Activated naive CD8-positive, alpha-beta T cell treated with anti-CD3 and anti-CD28 coated beads, Interleukin-2, amount 50 U/mL, for 16 hours (primary cell): Measurements from ENCODE around the gene APRT.

Experiments
- DNase-seq: peaks from one replicate; pipeline ENCODE4 v3.0.0-alpha.2; 2020; ENCODE audit warnings: low read depth, low spot score

The APRT gene

GRCh38 chr16:88811769-88812512, at the start of gene APRT:
Gene APRT, minus strand, starts transcription at chr16:88811928. Its CDS starts 29 bp downstream, at chr16:88811899.
- peak; percentile 94 for DNase-seq

- no peak for DNase-seq
Measured at GRCh38 chr16:88861359-88861758, 49.6 kb upstream of the APRT start.

- no peak for DNase-seq
Measured at GRCh38 chr16:88859381-88860091, 47.8 kb upstream of the APRT start.

- DNase-seq, result peak; percentile 39
Measured at GRCh38 chr16:88857728-88858339, 46.1 kb upstream of the APRT start.

- DNase-seq, result peak; percentile 99
Measured at GRCh38 chr16:88856828-88857727, 45.4 kb upstream of the APRT start, which contains the start of the genes GALNS and TRAPPC2L. Gene GALNS, minus strand, starts transcription at chr16:88856947. Its CDS starts 70 bp downstream, at chr16:88856877. Gene TRAPPC2L, plus strand, starts transcription at chr16:88857127. Its CDS starts 24 bp downstream, at chr16:88857151.

DNA sequence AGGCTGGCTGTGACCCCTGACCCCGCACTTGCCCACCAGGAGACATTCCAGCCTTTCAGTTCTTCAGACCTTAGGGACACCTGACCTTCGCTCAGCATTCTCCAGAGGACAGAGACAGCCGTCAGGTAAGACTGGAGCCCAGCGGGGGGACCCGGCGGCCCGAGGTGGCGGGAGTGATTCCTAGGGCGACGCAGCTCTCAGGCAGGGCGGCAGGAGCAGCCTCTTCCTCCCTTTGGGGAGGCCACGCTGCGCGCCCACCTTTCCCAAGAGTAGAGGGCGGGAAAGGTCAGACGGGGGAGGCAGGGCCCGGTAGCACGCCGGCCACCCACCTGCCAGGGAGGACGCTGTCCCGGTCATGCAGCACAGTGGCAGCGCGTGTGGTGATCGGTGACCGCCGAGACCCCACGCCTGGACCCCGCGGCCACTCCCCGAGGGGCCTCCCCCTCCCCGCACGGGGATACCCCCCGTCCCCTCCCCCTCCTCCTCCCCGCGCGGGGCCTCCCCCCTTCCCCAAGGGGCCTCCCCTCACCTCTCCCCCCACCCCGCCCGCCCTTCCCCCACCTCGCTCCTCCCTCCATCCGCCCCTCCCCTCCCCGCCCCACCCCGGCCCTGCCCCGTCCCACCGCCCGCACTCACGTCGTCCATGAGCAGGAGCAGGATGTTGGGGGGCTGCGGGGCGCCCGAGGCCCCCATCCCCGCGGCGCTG, 44.5 kb upstream of the APRT start:
- no peak for DNase-seq

DNA sequence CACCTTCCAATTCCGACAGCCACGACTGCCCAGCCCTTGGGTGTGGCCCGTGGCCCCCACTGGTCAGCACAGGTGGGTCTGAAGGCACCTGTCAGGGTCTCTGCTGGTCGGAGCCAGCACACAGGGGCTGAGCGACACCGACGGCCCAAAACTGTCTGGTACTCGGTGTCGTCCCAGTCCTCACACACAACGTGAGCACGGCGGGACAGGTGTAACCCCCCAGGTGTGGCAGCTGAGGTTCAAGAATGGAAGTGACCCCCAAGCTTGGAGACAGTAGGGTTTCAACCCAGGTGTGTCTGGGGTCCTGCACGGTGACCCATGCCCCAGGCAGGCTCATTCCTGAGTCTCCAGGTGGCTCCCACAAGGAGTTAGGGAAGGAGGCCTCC, 44.0 kb upstream of the APRT start:
- DNase-seq, result no peak

- DNase-seq, result no peak
Measured at GRCh38 chr16:88855176-88855575, 43.4 kb upstream of the APRT start.

- DNase-seq, result no peak
Measured at GRCh38 chr16:88854306-88855111, 42.8 kb upstream of the APRT start.

DNA sequence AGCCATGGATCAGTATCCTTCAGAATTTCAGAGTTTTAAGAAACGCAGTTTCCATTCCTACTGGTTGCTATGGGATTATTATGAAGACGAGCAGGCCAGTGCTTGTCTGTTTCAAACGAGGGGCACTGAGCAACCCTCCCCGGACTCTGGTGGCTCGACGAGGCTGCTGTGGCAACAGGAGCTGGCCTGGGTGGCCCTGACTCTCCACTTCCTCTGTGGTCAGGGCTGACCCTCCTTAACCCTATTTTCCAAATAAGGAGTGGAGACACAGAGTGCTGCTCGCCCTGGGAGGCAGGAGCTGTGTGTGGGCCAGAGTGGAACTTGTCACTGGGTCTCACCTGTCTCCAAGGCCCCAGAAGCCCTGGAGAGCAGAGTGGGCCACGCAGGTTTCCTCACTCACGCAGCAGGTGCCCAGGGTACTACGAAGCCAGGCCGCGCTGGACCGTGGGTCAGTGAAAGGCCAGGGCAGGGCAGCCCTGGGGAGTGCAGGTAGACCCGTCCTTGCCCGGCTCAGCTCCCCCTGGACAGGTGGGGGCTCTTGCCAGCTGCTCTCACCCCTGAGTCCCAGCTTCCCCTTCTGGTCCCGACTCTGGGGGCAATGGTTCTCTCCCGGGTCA, 41.7 kb upstream of the APRT start:
- DNase-seq, result no peak

GRCh38 chr16:88851616-88852015, 39.9 kb upstream of the APRT start:
- no peak for DNase-seq

DNA sequence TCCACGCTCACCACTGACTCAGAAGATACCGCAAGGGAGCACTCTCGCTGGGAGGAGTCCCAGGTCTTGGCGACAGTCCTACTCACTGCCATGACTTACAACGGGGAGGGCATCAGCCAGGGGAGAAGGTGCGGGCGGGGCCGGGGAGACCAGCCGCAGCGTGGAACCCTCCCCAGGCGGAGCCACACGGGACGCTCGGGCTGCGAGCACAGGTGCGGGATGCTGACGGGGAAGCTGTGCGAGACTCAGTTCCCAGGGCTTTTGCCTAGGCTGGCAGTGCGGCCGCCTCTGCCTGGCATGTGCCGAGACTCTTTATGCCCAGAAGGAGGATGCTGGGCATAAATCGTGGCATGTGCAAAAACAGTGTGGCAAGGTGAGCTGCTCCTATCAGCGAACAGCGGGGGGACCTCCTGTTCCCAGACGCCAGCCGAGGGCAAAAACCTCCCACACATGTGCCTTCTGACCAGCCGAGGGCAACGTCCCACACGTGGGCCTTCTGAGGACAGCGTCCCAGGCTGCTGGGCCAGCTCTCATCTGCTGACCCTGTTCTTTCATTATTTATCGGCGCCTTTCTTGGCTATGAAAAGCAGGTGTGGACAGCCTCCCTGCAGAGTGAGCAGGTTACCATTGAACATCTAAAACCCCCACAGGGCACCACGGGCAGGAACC, 38.9 kb upstream of the APRT start:
- DNase-seq, result no peak

GRCh38 chr16:88848557-88848956, 36.8 kb upstream of the APRT start:
- no peak for DNase-seq

DNA sequence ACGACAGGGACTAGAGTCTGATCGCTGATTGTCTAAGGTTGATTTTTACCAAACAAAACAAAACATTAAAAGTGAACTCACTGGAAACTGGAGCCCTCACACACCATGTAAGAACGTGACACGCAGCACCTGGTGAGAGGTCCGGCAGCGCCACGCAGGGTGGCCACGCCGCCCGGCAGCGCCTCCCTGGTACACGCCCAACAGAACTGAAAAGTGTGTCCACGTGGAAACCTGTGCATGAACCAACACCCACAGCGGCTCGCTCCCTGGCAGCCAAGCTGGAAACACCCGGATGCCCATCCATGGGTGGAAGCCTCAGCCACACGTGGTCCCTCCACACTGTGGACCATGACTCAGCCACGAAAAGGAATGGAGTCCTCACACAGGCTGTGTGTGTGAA, 35.9 kb upstream of the APRT start:
- no peak for DNase-seq

DNA sequence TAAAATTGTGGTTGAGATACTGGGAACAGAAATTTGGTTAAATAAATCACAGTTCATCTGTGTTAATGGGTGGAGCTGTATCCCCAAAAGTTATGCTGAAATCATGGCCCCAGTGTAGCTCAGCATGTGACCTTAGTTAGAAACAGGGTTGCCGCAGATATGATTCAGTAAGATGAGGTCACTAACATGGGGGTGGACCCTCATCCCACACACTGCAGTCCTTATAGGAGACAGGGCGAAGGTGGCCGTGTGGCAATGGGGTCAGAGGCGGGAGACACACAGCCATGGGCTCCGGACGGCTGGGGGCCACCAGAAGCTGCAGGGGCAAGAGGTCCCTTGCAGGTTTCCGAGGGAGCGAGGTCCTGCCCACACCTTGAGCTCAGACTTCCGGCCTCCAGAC, 34.4 kb upstream of the APRT start:
- DNase-seq, result no peak

GRCh38 chr16:88844419-88845036, 32.8 kb upstream of the APRT start:
- DNase-seq, result no peak

DNA sequence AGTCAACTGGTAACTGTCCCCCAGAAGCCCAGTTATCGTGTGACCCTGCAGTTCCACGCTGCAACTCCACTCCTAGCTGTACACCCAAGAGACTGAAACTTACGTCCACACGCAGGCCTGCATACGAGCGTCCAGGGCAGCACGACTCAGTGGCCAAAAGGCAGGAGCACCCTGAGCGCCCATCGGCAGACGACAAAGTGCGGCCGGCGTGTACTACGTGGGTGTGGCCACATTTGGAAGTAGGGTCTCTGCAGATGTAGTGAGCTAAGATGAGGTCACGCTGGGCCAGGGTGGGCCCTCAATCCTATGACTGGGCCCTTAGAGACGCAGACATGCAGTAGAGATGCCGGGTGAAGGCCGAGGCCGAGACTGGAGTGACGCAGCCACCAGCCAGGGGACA, 31.5 kb upstream of the APRT start:
- no peak for DNase-seq

GRCh38 chr16:88842806-88843205, 31.1 kb upstream of the APRT start:
- no peak for DNase-seq

- DNase-seq, result no peak
Measured at GRCh38 chr16:88842308-88842756, 30.6 kb upstream of the APRT start.
